ENCODE results near the gene PKDREJ. TPM values are rescaled to one million over a fixed set of nuclear protein-coding genes. Genes with fewer than 3 reads are reported as not detected.

PKDREJ gene
- polyA plus RNA-seq, 3 donors, result 0.03 to 0.11 (median 0.06) TPM

- WGBS, 3 donors, result 53 to 65% (median 62%) methylated on average over 16 of the region's 16 CpGs
- H3K27ac ChIP-seq (ENCODE audit: low read depth, low read length), result no peak overlapping the region
These were observed 17.6 kb downstream of the PKDREJ start for GRCh38 chr22:46245511-46245910.

GRCh38 chr22:46244771-46245170, 18.4 kb downstream of the PKDREJ start:
- H3K27ac ChIP-seq (ENCODE audit: low read depth, low read length), result no peak overlapping the region
- 89 to 94% (median 92%) methylated on average over 9 of the region's 9 CpGs for WGBS, 3 donors

- 66 to 95% (median 84%) methylated on average over 10 of the region's 10 CpGs for WGBS, 3 donors
- no peak overlapping the region for H3K27ac ChIP-seq (ENCODE audit: low read depth, low read length)
These were observed 21.1 kb downstream of the PKDREJ start for GRCh38 chr22:46242076-46242475.

- WGBS, 3 donors, result 42 to 75% (median 74%) methylated on average over 5 of the region's 5 CpGs
- H3K27ac ChIP-seq (ENCODE audit: low read depth, low read length), result no peak overlapping the region
These were observed 21.6 kb downstream of the PKDREJ start for GRCh38 chr22:46241396-46242007.

- H3K27ac ChIP-seq (ENCODE audit: low read depth, low read length), result no peak overlapping the region
- WGBS, 3 donors, result 71 to 83% (median 73%) methylated on average over 7 of the region's 7 CpGs
These were observed 22.2 kb downstream of the PKDREJ start for GRCh38 chr22:46240907-46241306.

GRCh38 chr22:46240506-46240905, 22.6 kb downstream of the PKDREJ start:
- WGBS, 3 donors, result 78 to 80% (median 79%) methylated on average over 6 of the region's 6 CpGs

GRCh38 chr22:46240073-46240472, 23.1 kb downstream of the PKDREJ start:
- H3K27ac ChIP-seq (ENCODE audit: low read depth, low read length), result no peak overlapping the region
- WGBS, 3 donors, result 87 to 96% (median 91%) methylated on average over 2 of the region's 2 CpGs

More at GRCh38 chr22:46240506-46240905, 22.6 kb downstream of the PKDREJ start:
- no peak overlapping the region for H3K27ac ChIP-seq (ENCODE audit: low read depth, low read length)

GRCh38 chr22:46239261-46240048, 23.7 kb downstream of the PKDREJ start:
- no peak overlapping the region for H3K27ac ChIP-seq (ENCODE audit: low read depth, low read length)
- WGBS, 3 donors, result 59 to 89% (median 60%) methylated on average over 20 of the region's 20 CpGs

GRCh38 chr22:46238541-46238940, 24.6 kb downstream of the PKDREJ start:
- 91 to 94% (median 92%) methylated on average over 16 of the region's 16 CpGs for WGBS, 3 donors
- no peak overlapping the region for H3K27ac ChIP-seq (ENCODE audit: low read depth, low read length)

- H3K27ac ChIP-seq (ENCODE audit: low read depth, low read length), result no peak overlapping the region
- WGBS, 3 donors, result 85 to 86% (median 85%) methylated on average over 12 of the region's 12 CpGs
These were observed 25.6 kb downstream of the PKDREJ start for GRCh38 chr22:46237453-46238124.

GRCh38 chr22:46234969-46235368, 28.2 kb downstream of the PKDREJ start:
- 92 to 97% (median 93%) methylated on average over 12 of the region's 12 CpGs for WGBS, 3 donors
- H3K27ac ChIP-seq (ENCODE audit: low read depth, low read length), result no peak overlapping the region

- WGBS, 3 donors, result 22 to 58% (median 46%) methylated on average over 9 of the region's 9 CpGs
- no peak overlapping the region for H3K27ac ChIP-seq (ENCODE audit: low read depth, low read length)
These were observed 29.9 kb downstream of the PKDREJ start for GRCh38 chr22:46233231-46233630.

- 77 to 85% (median 82%) methylated on average over 13 of the region's 13 CpGs for WGBS, 3 donors
- H3K27ac ChIP-seq (ENCODE audit: low read depth, low read length), result no peak overlapping the region
These were observed 32.8 kb downstream of the PKDREJ start for GRCh38 chr22:46230262-46230901.

- no peak overlapping the region for H3K27ac ChIP-seq (ENCODE audit: low read depth, low read length)
These were observed 33.4 kb downstream of the PKDREJ start for GRCh38 chr22:46229701-46230100.

GRCh38 chr22:46226577-46226976, 36.6 kb downstream of the PKDREJ start:
- H3K27ac ChIP-seq (ENCODE audit: low read depth, low read length), result no peak overlapping the region
- WGBS, 3 donors, result 92 to 94% (median 93%) methylated on average over 7 of the region's 7 CpGs

More at GRCh38 chr22:46229701-46230100, 33.4 kb downstream of the PKDREJ start:
- 81 to 94% (median 85%) methylated on average over 8 of the region's 8 CpGs for WGBS, 3 donors

- WGBS, 3 donors, result 87 to 96% (median 91%) methylated on average over 7 of the region's 7 CpGs
- no peak overlapping the region for H3K27ac ChIP-seq (ENCODE audit: low read depth, low read length)
These were observed 37.5 kb downstream of the PKDREJ start for GRCh38 chr22:46225631-46226030.

GRCh38 chr22:46224898-46225290, 38.2 kb downstream of the PKDREJ start:
- H3K27ac ChIP-seq (ENCODE audit: low read depth, low read length), result no peak overlapping the region
- WGBS, 3 donors, result 78 to 82% (median 82%) methylated on average over 10 of the region's 10 CpGs

GRCh38 chr22:46224044-46224897, 38.9 kb downstream of the PKDREJ start:
- H3K27ac ChIP-seq (ENCODE audit: low read depth, low read length), result no peak overlapping the region
- 80 to 90% (median 89%) methylated on average over 23 of the region's 23 CpGs for WGBS, 3 donors

All from adipose tissue (tissue), 3 donors.